GM18498 (cell line): ENCODE results near the gene DRD5.

Experiments used
- ATAC-seq: cut with Tn5 transposase; IDR thresholded peaks from one replicate; pipeline ENCODE4 v1.9.1; 2021; ENCODE audit warnings: mild to moderate bottlenecking, moderate library complexity; ENCODE audit not compliant: unreplicated experiment

DRD5 gene

GRCh38 chr4:9812501-9813340, 31.3 kb downstream of the DRD5 start:
- peak; percentile 94 for ATAC-seq

- no peak for ATAC-seq
These were observed 34.9 kb downstream of the DRD5 start for GRCh38 chr4:9816285-9816684.

- no peak for ATAC-seq
These were observed 38.9 kb downstream of the DRD5 start for GRCh38 chr4:9820343-9820742.

GRCh38 chr4:9825049-9825448, 43.6 kb downstream of the DRD5 start:
- no peak for ATAC-seq

GRCh38 chr4:9826551-9826950, 45.1 kb downstream of the DRD5 start:
- ATAC-seq: no peak

- no peak for ATAC-seq
These were observed 51.2 kb downstream of the DRD5 start for GRCh38 chr4:9832640-9833039.

- no peak for ATAC-seq
These were observed 52.0 kb downstream of the DRD5 start for GRCh38 chr4:9833421-9833820.
